SU-DHL-6 (cell line): ENCODE results near the gene CCDC83.

ENCODE experiments used
- H2AFZ ChIP-seq: fragments of 200-600 bp; sonication (generic); 2 replicates; pipeline ENCODE4 v1.6.1; 2014; ENCODE audit warnings: low read depth, mild to moderate bottlenecking, moderate library complexity, mixed read lengths, antibody characterized with exemption, low read length; ENCODE audit not compliant: severe bottlenecking
- H3F3A ChIP-seq: fragments of 200-600 bp; shearing (Covaris generic); 2 replicates; pipeline ENCODE4 v1.6.0; 2016; ENCODE audit warnings: antibody characterized with exemption, mild to moderate bottlenecking; ENCODE audit not compliant: insufficient read depth
- H3K27ac ChIP-seq: fragments of 200-600 bp; sonication (generic); 2 replicates; pipeline ENCODE4 v1.5.1; 2016; ENCODE audit warnings: low read depth, mild to moderate bottlenecking, low read length, moderate library complexity, mixed read lengths
- H3K27me3 ChIP-seq: fragments of 200-600 bp; sonication (generic), shearing (Covaris generic); 2 replicates; pipeline ENCODE4 v1.6.0; 2014; ENCODE audit warnings: mild to moderate bottlenecking, low read length
- H3K36me3 ChIP-seq: fragments of 200-600 bp; sonication (generic); 2 replicates; pipeline ENCODE4 v1.6.1; 2014; ENCODE audit warnings: mild to moderate bottlenecking, low read length, mixed read lengths
- H3K4me2 ChIP-seq: fragments of 300-600, 200-600 bp; shearing (Covaris generic), sonication (generic); 2 replicates; pipeline ENCODE4 v1.6.0; 2014; ENCODE audit warnings: low read length, low read depth, mild to moderate bottlenecking; ENCODE audit not compliant: poor library complexity, severe bottlenecking
- H3K4me3 ChIP-seq: fragments of 200-600 bp; sonication (generic); 2 replicates; pipeline ENCODE4 v1.5.1; 2014; ENCODE audit warnings: antibody characterized with exemption, low read length, mild to moderate bottlenecking, mixed read lengths; ENCODE audit not compliant: insufficient read depth, poor library complexity, severe bottlenecking
- H3K79me2 ChIP-seq: fragments of 200-600 bp; sonication (generic); 2 replicates; pipeline ENCODE4 v1.6.1; 2014; ENCODE audit warnings: mild to moderate bottlenecking, low read length, moderate library complexity; ENCODE audit not compliant: insufficient read depth
- H3K9ac ChIP-seq: fragments of 200-600 bp; sonication (generic); 2 replicates; pipeline ENCODE4 v1.7.0; 2014; ENCODE audit warnings: mild to moderate bottlenecking, low read length
- H3K9me2 ChIP-seq: fragments of 200-600 bp; sonication (generic); replicated peaks from 2 replicates; pipeline ENCODE4 v1.6.1; 2014; ENCODE audit warnings: low read length; ENCODE audit not compliant: insufficient read depth
- H3K9me3 ChIP-seq: fragments of 200-600 bp; sonication (generic); 2 replicates; pipeline ENCODE4 v1.6.1; 2014; ENCODE audit warnings: low read length, mixed read lengths; ENCODE audit not compliant: insufficient read depth
- H4K20me1 ChIP-seq: fragments of 200-600 bp; sonication (generic); 2 replicates; pipeline ENCODE4 v1.6.1; 2014; ENCODE audit warnings: low read depth, mild to moderate bottlenecking, antibody characterized with exemption, low read length, moderate library complexity, mixed read lengths
- EZH2phosphoT487 ChIP-seq: fragments of 200-600 bp; sonication (generic), shearing (Covaris generic); conservative IDR thresholded peaks from 2 replicates; pipeline ENCODE4 v1.6.1; 2018; ENCODE audit warnings: mild to moderate bottlenecking, antibody characterized with exemption, low read length, moderate library complexity, mixed read lengths
- TF ChIP-seq, protein P1 (sequence below): fragments of 200-600 bp; sonication (generic); IDR thresholded peaks from one replicate; pipeline ENCODE4 v1.5.1; 2017; ENCODE audit warnings: antibody characterized with exemption, mild to moderate bottlenecking, low read length, moderate library complexity; ENCODE audit not compliant: insufficient read depth, poor library complexity, severe bottlenecking

Gene CCDC83

DNA sequence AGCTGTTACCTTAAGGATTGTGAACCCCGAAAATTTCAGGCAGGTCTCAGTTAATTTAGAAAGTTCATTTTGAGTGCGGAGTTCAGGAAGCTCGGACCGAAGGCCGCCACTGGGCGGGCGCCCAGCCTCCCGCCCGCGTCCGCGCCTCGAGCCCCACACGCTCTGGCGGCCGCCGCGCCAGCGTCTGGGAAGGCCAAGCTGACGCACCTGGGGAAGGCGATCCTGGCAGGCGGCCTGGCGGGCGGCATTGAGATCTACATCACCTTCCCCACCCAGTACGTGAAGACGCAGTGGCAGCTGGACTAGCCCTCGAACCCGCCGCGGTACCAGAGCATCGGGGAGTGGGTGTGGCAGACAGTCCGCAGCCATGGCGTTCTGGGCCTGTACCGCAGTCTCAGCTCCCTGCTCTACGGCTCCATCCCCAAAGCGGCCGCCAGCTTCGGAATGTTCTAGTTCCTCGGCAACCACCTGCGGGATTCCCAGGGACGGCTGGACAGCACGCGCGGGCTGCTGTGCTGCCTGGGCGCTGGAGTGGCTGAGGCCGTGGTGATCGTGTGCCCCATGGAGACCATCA lies 79.5 kb downstream of the CCDC83 start:
- Histone ChIP-seq H3K4me3 (no peak overlapping the region), H4K20me1 (no peaks in the 10 kb centered on the region), H3K36me3 (no peaks in the 10 kb centered on the region), H3K4me2 (no peak overlapping the region), H3K9me3 (no peaks in the 10 kb centered on the region), H3F3A (no peaks in the 10 kb centered on the region), H3K27me3 (no peaks in the 10 kb centered on the region), H2AFZ (no peak overlapping the region), H3K79me2 (no peaks in the 10 kb centered on the region), H3K9me2 (no peaks in the 10 kb centered on the region), H3K9ac (no peak overlapping the region), H3K27ac (no peak overlapping the region)
- no peak for TF ChIP-seq EZH2phosphoT487
- TF ChIP-seq, protein P1, sequence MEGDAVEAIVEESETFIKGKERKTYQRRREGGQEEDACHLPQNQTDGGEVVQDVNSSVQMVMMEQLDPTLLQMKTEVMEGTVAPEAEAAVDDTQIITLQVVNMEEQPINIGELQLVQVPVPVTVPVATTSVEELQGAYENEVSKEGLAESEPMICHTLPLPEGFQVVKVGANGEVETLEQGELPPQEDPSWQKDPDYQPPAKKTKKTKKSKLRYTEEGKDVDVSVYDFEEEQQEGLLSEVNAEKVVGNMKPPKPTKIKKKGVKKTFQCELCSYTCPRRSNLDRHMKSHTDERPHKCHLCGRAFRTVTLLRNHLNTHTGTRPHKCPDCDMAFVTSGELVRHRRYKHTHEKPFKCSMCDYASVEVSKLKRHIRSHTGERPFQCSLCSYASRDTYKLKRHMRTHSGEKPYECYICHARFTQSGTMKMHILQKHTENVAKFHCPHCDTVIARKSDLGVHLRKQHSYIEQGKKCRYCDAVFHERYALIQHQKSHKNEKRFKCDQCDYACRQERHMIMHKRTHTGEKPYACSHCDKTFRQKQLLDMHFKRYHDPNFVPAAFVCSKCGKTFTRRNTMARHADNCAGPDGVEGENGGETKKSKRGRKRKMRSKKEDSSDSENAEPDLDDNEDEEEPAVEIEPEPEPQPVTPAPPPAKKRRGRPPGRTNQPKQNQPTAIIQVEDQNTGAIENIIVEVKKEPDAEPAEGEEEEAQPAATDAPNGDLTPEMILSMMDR, result no peak

DNA sequence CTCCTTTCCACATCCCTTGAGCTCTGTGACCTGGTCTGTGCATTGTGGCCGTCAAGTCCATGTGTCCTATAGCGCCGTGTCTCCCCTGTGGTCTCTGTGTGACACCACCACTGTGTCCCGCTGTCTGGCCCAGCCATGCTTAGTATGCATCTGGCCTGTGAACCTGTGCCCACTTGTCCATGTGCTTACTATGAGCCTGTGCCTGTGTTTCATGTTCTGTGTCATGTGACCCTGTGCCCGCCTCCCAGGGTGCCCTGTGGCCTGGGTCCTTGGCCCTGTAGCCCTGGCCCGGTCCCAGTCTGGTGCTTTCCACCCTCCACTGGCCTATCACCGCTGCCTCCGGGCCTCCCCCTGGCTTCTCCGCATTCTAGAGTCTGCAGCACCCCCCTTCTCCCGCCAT lies 80.6 kb downstream of the CCDC83 start:
- no peak overlapping the region for H3K27ac ChIP-seq
- H3K36me3 ChIP-seq, result no peaks in the 10 kb centered on the region

DNA sequence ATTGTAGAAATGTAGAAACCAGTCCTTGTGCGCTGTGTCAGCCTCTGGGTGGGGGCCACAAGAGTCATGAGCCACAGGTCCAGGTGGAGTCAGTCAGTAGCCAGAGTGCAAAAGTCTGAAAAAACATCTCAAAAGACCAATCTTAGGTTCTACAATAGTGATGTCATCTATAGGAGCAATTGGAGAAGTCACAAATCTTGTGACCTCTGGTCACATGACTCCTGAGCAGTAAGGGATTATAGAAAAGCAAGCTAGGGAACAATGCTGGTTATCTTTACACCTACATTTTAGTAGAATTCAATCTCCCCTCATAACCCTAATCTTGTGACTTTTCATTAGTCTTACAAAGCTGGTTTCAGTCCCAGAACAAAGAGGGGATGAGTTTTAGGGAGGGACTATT lies 82.7 kb downstream of the CCDC83 start:
- no peak overlapping the region for H2AFZ ChIP-seq
- H4K20me1 ChIP-seq, result no peaks in the 10 kb centered on the region
- H3K9ac ChIP-seq, result no peak overlapping the region
- H3K36me3 ChIP-seq, result no peaks in the 10 kb centered on the region
- no peaks in the 10 kb centered on the region for H3F3A ChIP-seq
- TF ChIP-seq EZH2phosphoT487, result no peak
- TF ChIP-seq, protein P1, result no peak
- no peak overlapping the region for H3K4me3 ChIP-seq
- no peaks in the 10 kb centered on the region for H3K9me2 ChIP-seq
- H3K27me3 ChIP-seq, result no peaks in the 10 kb centered on the region
- no peak overlapping the region for H3K27ac ChIP-seq
- H3K9me3 ChIP-seq, result no peaks in the 10 kb centered on the region
- no peaks in the 10 kb centered on the region for H3K79me2 ChIP-seq
- H3K4me2 ChIP-seq, result no peak overlapping the region

More for the DNA sequence above, 80.6 kb downstream of the CCDC83 start:
- H3F3A ChIP-seq, result no peaks in the 10 kb centered on the region
- no peaks in the 10 kb centered on the region for H3K9me2 ChIP-seq
- H3K27me3 ChIP-seq, result no peaks in the 10 kb centered on the region
- TF ChIP-seq EZH2phosphoT487, result no peak
- TF ChIP-seq, protein P1, result no peak
- no peak overlapping the region for H3K9ac ChIP-seq
- H3K79me2 ChIP-seq, result no peaks in the 10 kb centered on the region
- H3K9me3 ChIP-seq, result no peaks in the 10 kb centered on the region
- H3K4me3 ChIP-seq, result no peak overlapping the region
- no peak overlapping the region for H3K4me2 ChIP-seq
- no peaks in the 10 kb centered on the region for H4K20me1 ChIP-seq
- no peak overlapping the region for H2AFZ ChIP-seq
